NK-92 treated with Interleukin-12 subunit alpha and Interleukin-12 subunit beta, amount 100 ng/mL, for 24 hours (cell line): ENCODE data around the gene HDLBP.
"Not testable (repeated sequence)": the region's sequence is repeated elsewhere in the genome, so short reads cannot be mapped to it uniquely, and the experiment has no call there.

Experiments used
- DNase-seq: peaks from one replicate; lab custom pipeline; 2025; lab: John Stamatoyannopoulos, UW

HDLBP gene

DNA sequence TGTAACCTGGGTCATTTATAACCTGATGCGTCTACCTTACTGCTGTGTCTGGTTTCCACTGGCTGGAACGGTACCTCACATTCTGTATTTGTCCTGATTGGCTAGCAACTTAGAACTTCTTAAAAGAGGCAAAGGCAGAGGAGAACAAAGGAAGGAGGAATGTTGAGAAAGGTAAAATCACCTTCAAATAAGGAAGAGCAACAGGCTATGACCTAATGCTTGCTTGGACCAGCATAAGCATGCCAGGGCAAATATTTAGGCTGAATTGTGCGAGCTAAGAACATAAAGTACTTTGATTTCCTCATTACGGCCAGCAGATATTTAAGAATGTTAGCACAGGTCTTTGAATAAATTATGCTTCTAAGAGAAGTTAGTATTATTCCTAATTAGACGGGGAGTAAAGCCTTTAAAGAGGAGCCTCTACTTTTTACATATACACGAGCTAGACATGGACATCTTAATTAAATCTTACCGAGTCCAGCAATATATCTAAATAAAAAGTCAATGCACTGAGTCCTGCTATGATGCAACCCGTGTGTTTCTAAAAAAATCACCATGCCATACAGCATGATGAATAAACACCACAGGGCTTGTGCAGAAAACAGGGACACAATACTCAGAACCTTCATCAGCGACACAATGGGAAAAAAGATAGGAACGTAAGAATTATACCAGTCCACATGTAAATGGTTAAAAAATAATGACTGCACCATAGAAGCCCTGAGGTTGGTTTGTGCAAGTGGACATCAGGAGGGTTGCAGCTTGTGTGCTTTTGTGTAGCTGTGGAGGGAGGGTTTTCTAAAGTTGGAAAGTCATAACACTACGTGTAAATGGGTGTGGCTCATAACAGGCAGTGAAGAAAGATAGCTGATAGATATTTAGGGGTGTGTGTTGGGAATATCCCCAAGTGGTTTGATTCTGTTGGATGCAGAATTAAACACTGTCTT, 14.5 kb upstream of the HDLBP start:
- DNase-seq = no peak

GRCh38 chr2:241325257-241325656, 9.8 kb upstream of the HDLBP start:
- no peak for DNase-seq

DNA sequence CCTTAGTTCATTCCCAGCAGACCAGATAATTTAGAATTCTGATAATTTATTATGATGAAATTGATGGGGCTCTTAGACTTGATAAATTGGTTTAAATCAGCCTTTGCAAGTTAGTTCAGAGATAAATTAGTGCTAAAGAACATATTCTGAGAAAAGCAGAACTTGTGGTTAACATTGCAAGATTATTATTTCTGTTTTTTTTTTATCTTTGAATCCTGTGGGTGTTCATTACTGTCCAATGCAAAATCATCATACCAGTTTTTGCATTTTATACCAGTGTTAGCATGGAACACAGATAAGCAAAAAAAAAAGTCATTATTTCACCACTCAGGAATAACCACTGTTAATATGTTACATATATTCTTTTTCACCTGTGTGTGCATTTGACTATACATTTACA, 9.3 kb upstream of the HDLBP start:
- no peak for DNase-seq

GRCh38 chr2:241323778-241324177, 8.3 kb upstream of the HDLBP start:
- no peak for DNase-seq

DNA sequence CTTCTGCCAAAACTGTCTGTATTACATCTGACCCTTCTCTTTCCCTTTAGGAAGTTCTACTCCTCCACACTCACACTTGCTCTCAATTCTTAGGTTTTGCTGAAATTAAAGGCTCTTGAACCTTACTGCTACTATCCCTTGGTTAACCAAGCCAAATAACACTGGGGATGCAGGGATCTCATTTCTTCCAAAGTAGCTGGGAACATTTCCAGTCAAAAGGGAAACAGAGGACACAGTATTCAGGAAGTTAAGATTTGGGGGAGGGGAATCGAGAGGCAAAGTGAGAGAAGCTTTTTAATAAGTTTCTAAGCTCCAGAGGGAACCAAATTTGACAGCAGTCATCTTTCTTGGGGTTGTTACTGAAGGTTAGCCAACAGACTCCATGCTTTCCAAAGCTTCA, 6.4 kb upstream of the HDLBP start:
- no peak for DNase-seq

DNA sequence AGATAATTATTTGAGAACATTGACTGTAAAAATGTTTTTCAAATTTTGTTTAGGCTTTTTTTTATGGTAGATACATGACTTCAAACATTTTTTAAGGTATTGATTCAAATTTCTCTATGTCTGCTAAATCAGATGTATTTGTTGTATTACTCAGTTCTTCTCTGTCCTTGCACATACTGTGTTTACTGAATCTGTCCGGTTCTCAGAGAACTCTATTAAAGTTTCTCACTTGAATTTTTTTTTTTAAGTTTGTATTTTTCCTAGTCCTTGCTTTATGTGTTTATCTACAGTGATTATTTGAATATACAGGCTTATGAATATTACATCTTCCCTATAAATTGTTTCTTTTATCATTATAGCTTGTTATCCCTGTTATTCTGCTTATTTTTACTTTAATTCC, 5.6 kb upstream of the HDLBP start:
- DNase-seq = no peak

GRCh38 chr2:241320394-241320793, 4.9 kb upstream of the HDLBP start:
- DNase-seq = no peak

DNA sequence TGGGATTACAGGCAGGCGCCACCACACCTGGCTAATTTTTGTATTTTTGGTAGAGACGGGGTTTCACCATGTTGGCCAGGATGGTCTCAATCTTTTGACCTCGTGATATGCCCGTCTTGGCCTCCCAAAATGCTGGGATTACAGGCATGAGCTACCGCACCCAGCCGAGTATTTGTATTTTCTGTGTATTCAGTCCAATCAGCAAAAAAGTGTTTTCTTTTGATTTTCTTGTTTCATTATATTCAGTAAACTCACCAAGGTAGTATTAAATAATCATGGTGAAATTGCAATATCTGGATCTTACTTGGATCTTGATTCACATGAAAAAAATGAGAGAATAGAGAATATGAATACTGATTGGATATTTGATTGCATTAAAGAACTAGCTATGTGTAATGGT, 3.4 kb upstream of the HDLBP start:
- not testable (repeated sequence) for DNase-seq

DNA sequence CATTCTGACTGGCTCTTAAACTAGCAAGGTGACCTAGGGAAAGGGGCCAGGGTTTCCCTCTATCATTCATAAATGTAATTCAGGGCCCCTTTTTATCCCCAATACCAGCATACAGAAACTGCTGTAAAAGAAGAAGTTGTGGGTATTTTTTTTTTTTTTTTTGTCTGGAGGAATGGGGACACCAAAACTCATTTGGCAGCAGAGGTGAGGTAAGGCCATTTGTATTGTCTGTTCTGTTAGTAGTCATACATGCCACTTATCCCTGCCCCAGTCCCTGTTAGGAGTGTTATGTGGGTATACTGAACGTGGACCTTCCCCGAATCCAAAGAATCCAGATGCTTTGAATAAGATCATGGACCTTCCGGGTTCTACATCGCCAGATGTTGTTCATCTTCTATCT, 1.9 kb upstream of the HDLBP start:
- DNase-seq = no peak

DNA sequence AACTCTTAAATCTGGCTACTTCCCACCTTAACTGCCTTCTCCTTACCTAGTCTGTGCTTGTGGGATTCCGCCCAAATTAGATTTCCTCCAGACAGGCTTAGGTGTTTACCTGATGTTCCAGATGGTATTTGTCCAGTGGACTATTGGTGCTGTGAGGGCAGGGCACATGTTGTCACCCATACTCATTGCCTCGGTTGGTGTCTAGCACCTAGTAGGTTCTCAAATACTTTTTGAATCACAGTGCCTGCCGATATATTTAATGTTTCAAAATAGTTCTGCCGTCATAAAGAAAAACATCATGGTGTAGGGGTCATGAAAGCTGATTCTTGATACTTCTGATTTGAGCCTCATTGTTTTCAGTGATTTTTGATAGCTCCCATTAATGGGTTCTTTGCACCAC, 1.4 kb upstream of the HDLBP start:
- no peak for DNase-seq

DNA sequence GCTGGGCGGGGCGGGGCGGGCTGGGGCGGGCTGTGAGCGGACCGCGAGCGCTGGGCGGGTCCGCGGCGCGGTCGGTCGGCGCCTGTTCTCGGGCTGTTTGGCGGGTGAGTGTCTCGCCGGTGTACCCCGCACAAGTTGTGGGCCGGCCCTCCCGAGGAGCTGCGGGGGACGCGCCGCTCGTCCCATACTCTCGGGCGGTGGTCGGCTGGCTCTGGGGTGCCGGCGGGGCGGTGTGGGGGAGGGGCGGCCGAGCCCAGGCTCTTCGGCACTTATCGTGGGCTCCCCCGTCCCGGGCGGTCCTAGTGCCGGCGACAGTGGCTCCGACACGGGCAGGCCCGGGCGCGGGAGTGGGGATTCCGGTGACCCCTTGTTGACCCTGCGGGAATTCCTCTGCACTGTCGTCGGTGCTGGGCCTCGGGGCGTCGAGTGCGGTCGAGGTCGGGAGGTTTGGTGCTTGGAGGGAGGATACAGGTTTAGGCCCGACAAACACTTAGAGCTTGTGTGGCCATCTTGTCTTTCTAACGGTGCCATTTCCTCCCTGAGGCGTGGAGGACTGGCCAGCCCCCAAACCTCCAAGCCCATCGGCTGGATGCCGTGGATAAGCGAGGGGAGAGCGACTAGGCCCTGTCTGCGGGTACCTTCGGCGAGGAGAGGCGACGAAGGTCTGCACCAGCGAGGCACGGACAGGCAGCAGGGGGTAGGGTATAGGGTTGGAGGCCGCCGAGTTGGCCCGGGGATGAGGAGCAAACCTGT, 583 bp upstream of the HDLBP start, which contains the start of gene SEPTIN2:
SEPTIN2 (plus strand) TSS at position 47 of the 753 bp plus-strand sequence. CDS start 8,308 bp downstream, outside the sequence.
- peak; percentile 88 for DNase-seq

DNA sequence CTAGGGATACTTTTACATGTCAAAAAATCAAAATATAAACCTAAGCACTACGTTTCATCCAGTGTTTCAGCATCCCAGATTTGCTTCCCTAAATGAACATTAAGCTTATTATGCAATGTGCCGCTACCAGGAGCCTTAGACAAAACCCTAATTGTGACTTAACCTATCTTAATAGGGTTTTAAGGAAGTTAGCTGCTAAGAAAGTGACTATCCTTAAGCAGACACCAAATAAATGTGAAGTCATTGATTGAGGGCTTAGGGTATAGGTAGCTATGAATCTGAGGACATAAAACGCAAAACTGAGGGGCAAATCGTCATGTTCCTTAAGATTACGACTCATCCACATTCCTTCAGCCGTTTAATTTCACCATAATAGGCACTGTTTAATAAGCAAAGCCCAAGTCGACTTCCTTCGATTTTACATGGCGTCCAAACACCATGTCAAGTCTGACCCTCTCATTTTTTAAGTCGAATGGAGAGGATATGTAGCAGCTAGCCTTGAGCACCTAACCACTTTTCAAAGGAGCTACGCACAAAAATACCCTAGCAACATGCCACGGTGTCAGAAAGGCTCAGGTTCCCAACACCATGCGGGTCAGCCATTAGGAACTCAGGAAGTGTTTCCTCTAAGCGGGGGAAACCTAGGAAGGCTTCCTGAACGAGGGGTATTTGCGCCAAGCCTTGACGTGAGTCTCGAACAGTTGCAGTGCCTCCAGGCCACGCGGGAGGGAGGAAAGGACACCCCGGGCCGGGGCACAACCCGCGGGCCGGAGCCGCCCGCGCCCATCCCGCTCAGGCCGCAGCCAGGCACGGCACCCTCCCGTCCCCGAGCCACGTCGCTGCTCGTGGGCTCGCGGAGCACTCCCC, 1.0 kb downstream of the HDLBP start:
- DNase-seq = no peak

DNA sequence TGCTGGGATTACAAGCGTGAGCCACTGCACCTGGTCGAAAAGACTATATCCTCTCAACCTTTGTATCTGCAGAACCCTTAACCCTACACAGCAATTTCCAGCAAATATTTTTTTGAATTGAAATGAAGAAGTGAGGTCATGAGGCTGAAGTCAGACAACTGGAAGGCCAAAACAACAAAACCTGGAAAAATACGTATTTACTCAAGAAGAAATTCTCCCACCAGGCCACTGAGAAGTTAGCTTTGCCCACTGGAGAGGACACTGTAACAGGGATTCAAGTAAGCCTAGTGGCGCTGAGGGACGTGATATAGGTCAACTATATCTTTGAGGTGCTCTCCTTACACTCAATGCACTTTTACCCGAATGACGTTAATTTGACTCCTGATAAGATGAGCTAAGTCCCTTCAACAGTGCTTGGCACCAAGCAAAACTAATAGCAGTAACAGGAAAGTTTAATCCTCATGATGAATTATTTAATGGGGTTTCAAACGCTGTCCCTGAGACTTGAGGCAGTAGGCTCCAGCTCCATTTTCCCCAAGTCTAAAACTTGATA, 1.9 kb downstream of the HDLBP start:
- DNase-seq = no peak

GRCh38 chr2:241312082-241312481, 3.4 kb downstream of the HDLBP start:
- no peak for DNase-seq

GRCh38 chr2:241310917-241311566, 4.4 kb downstream of the HDLBP start:
- no peak for DNase-seq

GRCh38 chr2:241309684-241310117, 5.8 kb downstream of the HDLBP start:
- peak; percentile 66 for DNase-seq

GRCh38 chr2:241308832-241309500, 6.5 kb downstream of the HDLBP start:
- DNase-seq = no peak

DNA sequence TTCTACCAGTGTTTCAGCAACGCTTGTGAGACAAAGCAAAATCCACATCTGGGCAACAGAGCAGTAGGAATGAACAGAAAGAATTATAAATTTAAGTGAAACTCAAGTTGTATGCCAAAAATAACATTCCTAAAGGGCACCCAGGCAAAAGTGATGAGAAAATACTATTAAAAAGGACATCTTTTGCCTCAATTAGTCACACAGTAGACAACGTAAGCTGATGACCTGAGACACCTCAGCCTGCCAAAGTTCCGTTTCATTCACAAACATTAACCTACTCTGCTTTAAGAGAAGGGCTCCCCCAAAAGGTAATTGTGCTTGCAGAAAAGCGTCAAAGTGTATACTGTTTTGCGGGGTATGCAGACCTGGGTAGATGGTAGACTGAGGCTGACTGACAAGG, 7.2 kb downstream of the HDLBP start:
- DNase-seq = no peak

GRCh38 chr2:241307055-241307454, 8.4 kb downstream of the HDLBP start:
- no peak for DNase-seq

- DNase-seq = no peak
These were observed 11.3 kb downstream of the HDLBP start for GRCh38 chr2:241304039-241304670.
